Esophagus muscularis mucosa (tissue), 3 donors: ENCODE measurements around the gene ANP32B.

Source experiments
- CTCF ChIP-seq, 3 experiments: fragments of 200-600 bp in 2 of 3; fragments of 450-650 bp in 1 of 3; sonication (generic) in 2 of 3; IDR thresholded peaks; one replicate each; pipeline ENCODE4 v1.5.1; 2017 to 2019; ENCODE audit warnings: antibody characterized with exemption in 3 of 3, mild to moderate bottlenecking in 2 of 3, moderate library complexity in 1 of 3
- POLR2A ChIP-seq: fragments of 450-650 bp; IDR thresholded peaks from one replicate; pipeline ENCODE4 v1.6.1; 2017; ENCODE audit warnings: antibody characterized with exemption, moderate library complexity, mild to moderate bottlenecking, low read depth

DNA sequence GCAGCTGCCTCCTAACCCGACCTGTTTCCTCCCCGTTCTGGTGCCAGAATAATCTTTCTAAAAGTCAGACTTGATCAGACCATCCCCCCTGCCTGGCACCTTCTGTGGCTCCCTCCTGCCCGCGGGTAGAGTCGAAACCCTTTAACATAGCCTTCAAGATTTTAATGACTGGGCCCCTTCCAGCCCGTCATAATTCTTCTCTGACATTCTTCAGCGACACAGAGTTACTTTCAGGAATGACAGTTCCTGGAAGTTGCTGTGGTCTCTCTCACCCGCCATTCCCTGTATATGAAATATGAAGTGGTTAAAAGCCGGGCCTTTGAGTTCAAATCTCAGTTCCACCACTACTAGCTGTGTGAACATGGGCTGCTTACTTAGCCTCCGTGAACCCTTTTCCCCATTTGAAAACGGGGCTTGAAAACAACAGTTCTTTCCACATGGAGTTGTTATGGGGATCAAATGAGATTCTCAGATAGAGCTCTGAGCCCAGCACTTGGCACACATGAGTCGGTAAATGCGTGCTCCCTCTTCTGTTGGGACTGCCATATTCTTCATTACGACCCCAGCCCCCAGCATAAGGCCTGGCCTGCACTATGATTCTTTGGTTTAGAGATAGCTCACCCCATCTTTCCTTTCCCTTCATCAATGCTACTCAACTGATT, 74.1 kb downstream of the ANP32B start:
- TF ChIP-seq CTCF (IDR thresholded peaks at IDR 0.05) = no peak
- no peak for TF ChIP-seq POLR2A
